Measurements from ENCODE around the gene TMEM121.

The TMEM121 gene

GRCh38 chr14:105529569-105530284, 3.3 kb downstream of the TMEM121 start:
- no peak for TF ChIP-seq CTCF (IDR thresholded peaks at IDR 0.05)

GRCh38 chr14:105530285-105531087, 4.1 kb downstream of the TMEM121 start:
- TF ChIP-seq CTCF (IDR thresholded peaks at IDR 0.05) = no peak

- no peak for TF ChIP-seq CTCF (IDR thresholded peaks at IDR 0.05)
Measured at GRCh38 chr14:105531088-105531893, 4.9 kb downstream of the TMEM121 start.

GRCh38 chr14:105531894-105532623, 5.7 kb downstream of the TMEM121 start:
- TF ChIP-seq CTCF (IDR thresholded peaks at IDR 0.05) = no peak

GRCh38 chr14:105532735-105533141, 6.4 kb downstream of the TMEM121 start:
- no peak; the same call in 1 of the 2 replicates for TF ChIP-seq CTCF (IDR thresholded peaks at IDR 0.05)

- TF ChIP-seq CTCF (IDR thresholded peaks at IDR 0.05) = no peak
Measured at GRCh38 chr14:105533391-105533790, 7.0 kb downstream of the TMEM121 start.

All from LNCAP (cell line).